Fibroblast of the aortic adventitia (primary cell): ENCODE measurements around the gene ADA. TPM values are rescaled to one million over a fixed set of nuclear protein-coding genes. Genes with fewer than 3 reads are reported as not detected.

Experiments
- DNase-seq: peaks from one replicate; pipeline ENCODE4 v3.0.0-alpha.2; 2010; ENCODE audit warnings: low read depth
- H3K4me3 ChIP-seq: 2 replicates; pipeline ENCODE4 v1.5.1; 2011; ENCODE audit warnings: low read depth, mild to moderate bottlenecking, control low read depth, low read length, moderate library complexity
- CTCF ChIP-seq: IDR thresholded peaks from 2 replicates; pipeline ENCODE4 v1.5.1; 2011; ENCODE audit warnings: mild to moderate bottlenecking, low read length, control low read depth, inconsistent platforms; ENCODE audit not compliant: insufficient read depth
- total RNA-seq: library from RNA; depleted of rRNA; stranded (reverse); fragments of >200 nt; gene quantifications from 2 replicates; pipeline ENCODE4 v1.2.3, GENCODE V29; 2012; ENCODE audit warnings: low replicate concordance

The ADA gene
- total RNA-seq, 1 donor, result 4.6 TPM

- no peak for TF ChIP-seq CTCF
- DNase-seq, result no peak
- H3K4me3 ChIP-seq, result no peak overlapping the region
These were observed 1.5 kb downstream of the ADA start for GRCh38 chr20:44649976-44650375.

GRCh38 chr20:44649126-44649525, 2.4 kb downstream of the ADA start:
- no peak for DNase-seq
- no peak for TF ChIP-seq CTCF
- no peak overlapping the region for H3K4me3 ChIP-seq

- TF ChIP-seq CTCF, result no peak
- no peak overlapping the region for H3K4me3 ChIP-seq
- no peak for DNase-seq
These were observed 2.9 kb downstream of the ADA start for GRCh38 chr20:44648579-44648978.

GRCh38 chr20:44648068-44648467, 3.4 kb downstream of the ADA start:
- H3K4me3 ChIP-seq, result no peak overlapping the region
- no peak for TF ChIP-seq CTCF
- no peak for DNase-seq

- no peak for DNase-seq
- TF ChIP-seq CTCF, result no peak
- no peak overlapping the region for H3K4me3 ChIP-seq
These were observed 4.7 kb downstream of the ADA start for GRCh38 chr20:44646641-44647274.

GRCh38 chr20:44646023-44646640, 5.4 kb downstream of the ADA start:
- DNase-seq, result no peak
- no peak for TF ChIP-seq CTCF
- H3K4me3 ChIP-seq, result no peak overlapping the region
